ENCODE data around the gene E2F8. TPM values are rescaled to one million over a fixed set of nuclear protein-coding genes. Genes with fewer than 3 reads are reported as not detected.

The E2F8 gene
- total RNA-seq, 1 experiment from 2014 or later: 8.4 TPM

DNA sequence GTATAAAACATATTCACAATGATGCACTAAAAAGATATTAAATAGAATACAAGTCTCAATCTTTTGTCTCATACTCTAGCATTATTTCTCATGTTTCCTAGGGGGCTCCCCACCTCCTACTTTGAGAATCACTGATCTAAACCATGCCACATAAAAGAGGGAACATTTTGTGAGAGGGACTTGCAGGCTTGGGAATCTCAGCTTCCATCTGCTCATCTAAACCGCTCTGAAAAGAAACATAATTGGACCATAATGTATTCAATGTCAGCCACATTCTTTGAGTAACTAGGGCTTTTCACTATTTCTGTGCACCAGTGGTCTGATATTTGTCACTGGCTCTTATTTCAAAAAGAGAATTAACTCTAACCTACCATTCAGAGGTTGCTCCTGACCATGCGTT is 32.6 kb downstream of the E2F8 start:
- Histone ChIP-seq H3K27ac (ENCODE audit: low read length) (no peak overlapping the region), H3K9ac (ENCODE audit: low read length) (no peak overlapping the region), H2AFZ (ENCODE audit: low read length) (no peak overlapping the region), H3K4me1 (ENCODE audit: low read length) (no peaks in the 10 kb centered on the region), H4K20me1 (ENCODE audit: insufficient read depth, low read depth, low read length) (no peaks in the 10 kb centered on the region), H3K27me3 (ENCODE audit: low read length) (no peaks in the 10 kb centered on the region), H3K4me3 (ENCODE audit: low read length) (no peak overlapping the region), H3K79me2 (ENCODE audit: low read length) (no peaks in the 10 kb centered on the region), H3K36me3 (ENCODE audit: insufficient read depth, low read length) (no peaks in the 10 kb centered on the region), H3K9me3 (ENCODE audit: low read length) (no peaks in the 10 kb centered on the region), H3K9me2 (replicated peaks; ENCODE audit: insufficient read depth, low read length) (no peaks in the 10 kb centered on the region), H3K4me2 (ENCODE audit: low read depth, low read length, poor library complexity, severe bottlenecking) (no peak overlapping the region)
- no peak for DNase-seq

GRCh38 chr11:19204836-19205235 is 35.9 kb downstream of the E2F8 start:
- no peaks in the 10 kb centered on the region for H4K20me1 ChIP-seq (ENCODE audit: insufficient read depth, low read depth, low read length)
- no peaks in the 10 kb centered on the region for H3K4me1 ChIP-seq (ENCODE audit: low read length)
- no peak overlapping the region for H3K27ac ChIP-seq (ENCODE audit: low read length)
- H3K9ac ChIP-seq (ENCODE audit: low read length): no peak overlapping the region
- no peaks in the 10 kb centered on the region for H3K9me2 ChIP-seq (replicated peaks; ENCODE audit: insufficient read depth, low read length)
- no peaks in the 10 kb centered on the region for H3K9me3 ChIP-seq (ENCODE audit: low read length)
- H3K36me3 ChIP-seq (ENCODE audit: insufficient read depth, low read length): no peaks in the 10 kb centered on the region
- H3K27me3 ChIP-seq (ENCODE audit: low read length): no peaks in the 10 kb centered on the region
- no peak overlapping the region for H3K4me2 ChIP-seq (ENCODE audit: low read depth, low read length, poor library complexity, severe bottlenecking)
- no peaks in the 10 kb centered on the region for H3K79me2 ChIP-seq (ENCODE audit: low read length)
- no peak overlapping the region for H2AFZ ChIP-seq (ENCODE audit: low read length)
- no peak for DNase-seq
- no peak overlapping the region for H3K4me3 ChIP-seq (ENCODE audit: low read length)

GRCh38 chr11:19201737-19202605 is 38.8 kb downstream of the E2F8 start, which contains the start of gene CSRP3:
Gene CSRP3 (minus strand): TSS chr11:19201983. CDS start chr11:19192448, 9,535 bp downstream.
- no peak for DNase-seq
- no peak within 1 kb of the TSS for H3K9ac ChIP-seq (ENCODE audit: low read length)
- H3K27me3 ChIP-seq (ENCODE audit: low read length): no peaks in the 10 kb centered on the region
- H3K79me2 ChIP-seq (ENCODE audit: low read length): no peaks in the 10 kb centered on the region
- H4K20me1 ChIP-seq (ENCODE audit: insufficient read depth, low read depth, low read length): no peaks in the 10 kb centered on the region
- no peaks in the 10 kb centered on the region for H3K9me2 ChIP-seq (replicated peaks; ENCODE audit: insufficient read depth, low read length)
- H3K4me1 ChIP-seq (ENCODE audit: low read length): no peaks in the 10 kb centered on the region
- H3K27ac ChIP-seq (ENCODE audit: low read length): no peak within 1 kb of the TSS
- H3K4me2 ChIP-seq (ENCODE audit: low read depth, low read length, poor library complexity, severe bottlenecking): no peak within 1 kb of the TSS
- no peaks in the 10 kb centered on the region for H3K9me3 ChIP-seq (ENCODE audit: low read length)
- no peak within 1 kb of the TSS for H2AFZ ChIP-seq (ENCODE audit: low read length)
- no peaks in the 10 kb centered on the region for H3K36me3 ChIP-seq (ENCODE audit: insufficient read depth, low read length)
- H3K4me3 ChIP-seq (ENCODE audit: low read length): no peak within 1 kb of the TSS

- H3K4me2 ChIP-seq (ENCODE audit: low read depth, low read length, poor library complexity, severe bottlenecking): no peak overlapping the region
- H4K20me1 ChIP-seq (ENCODE audit: insufficient read depth, low read depth, low read length): no peaks in the 10 kb centered on the region
- H3K27ac ChIP-seq (ENCODE audit: low read length): no peak overlapping the region
- no peak overlapping the region for H3K4me3 ChIP-seq (ENCODE audit: low read length)
- no peaks in the 10 kb centered on the region for H3K79me2 ChIP-seq (ENCODE audit: low read length)
- no peak overlapping the region for H2AFZ ChIP-seq (ENCODE audit: low read length)
- no peak overlapping the region for H3K9ac ChIP-seq (ENCODE audit: low read length)
- no peaks in the 10 kb centered on the region for H3K9me2 ChIP-seq (replicated peaks; ENCODE audit: insufficient read depth, low read length)
- H3K9me3 ChIP-seq (ENCODE audit: low read length): no peaks in the 10 kb centered on the region
- DNase-seq: no peak
- no peaks in the 10 kb centered on the region for H3K27me3 ChIP-seq (ENCODE audit: low read length)
- H3K4me1 ChIP-seq (ENCODE audit: low read length): no peaks in the 10 kb centered on the region
- no peaks in the 10 kb centered on the region for H3K36me3 ChIP-seq (ENCODE audit: insufficient read depth, low read length)
Observed at GRCh38 chr11:19200410-19201201, 40.1 kb downstream of the E2F8 start.

GRCh38 chr11:19199771-19200170 is 41.0 kb downstream of the E2F8 start:
- no peaks in the 10 kb centered on the region for H3K9me2 ChIP-seq (replicated peaks; ENCODE audit: insufficient read depth, low read length)
- H3K4me3 ChIP-seq (ENCODE audit: low read length): no peak overlapping the region
- no peaks in the 10 kb centered on the region for H4K20me1 ChIP-seq (ENCODE audit: insufficient read depth, low read depth, low read length)
- H3K27me3 ChIP-seq (ENCODE audit: low read length): no peaks in the 10 kb centered on the region
- H3K4me2 ChIP-seq (ENCODE audit: low read depth, low read length, poor library complexity, severe bottlenecking): no peak overlapping the region
- H3K79me2 ChIP-seq (ENCODE audit: low read length): no peaks in the 10 kb centered on the region
- no peaks in the 10 kb centered on the region for H3K36me3 ChIP-seq (ENCODE audit: insufficient read depth, low read length)
- H3K9ac ChIP-seq (ENCODE audit: low read length): no peak overlapping the region
- H3K27ac ChIP-seq (ENCODE audit: low read length): no peak overlapping the region
- H2AFZ ChIP-seq (ENCODE audit: low read length): no peak overlapping the region
- H3K4me1 ChIP-seq (ENCODE audit: low read length): no peaks in the 10 kb centered on the region
- no peak for DNase-seq
- no peaks in the 10 kb centered on the region for H3K9me3 ChIP-seq (ENCODE audit: low read length)

DNA sequence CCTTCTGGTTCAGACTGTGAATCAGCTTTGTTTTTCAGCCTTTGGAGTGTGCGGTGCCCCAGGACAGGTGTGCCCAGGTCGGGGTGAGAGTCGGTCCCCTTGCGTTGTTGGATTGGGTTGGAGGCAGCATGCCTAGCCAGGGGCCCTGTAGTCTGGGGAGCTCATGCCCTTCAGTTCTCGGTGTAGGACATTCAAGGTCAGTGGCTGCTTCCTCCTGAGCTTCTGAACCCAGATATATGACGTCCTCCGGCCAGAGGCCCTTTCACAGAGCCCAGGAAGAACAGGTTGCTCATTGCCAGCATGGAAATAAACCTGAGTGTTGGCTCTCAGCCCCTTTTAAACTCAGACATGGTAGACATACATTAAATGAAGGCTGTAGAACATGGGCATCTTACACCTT is 41.7 kb downstream of the E2F8 start:
- H2AFZ ChIP-seq (ENCODE audit: low read length): no peak overlapping the region
- no peak overlapping the region for H3K27ac ChIP-seq (ENCODE audit: low read length)
- H3K4me1 ChIP-seq (ENCODE audit: low read length): no peaks in the 10 kb centered on the region
- no peak overlapping the region for H3K9ac ChIP-seq (ENCODE audit: low read length)
- no peaks in the 10 kb centered on the region for H3K9me3 ChIP-seq (ENCODE audit: low read length)
- H3K4me2 ChIP-seq (ENCODE audit: low read depth, low read length, poor library complexity, severe bottlenecking): no peak overlapping the region
- H3K9me2 ChIP-seq (replicated peaks; ENCODE audit: insufficient read depth, low read length): no peaks in the 10 kb centered on the region
- no peaks in the 10 kb centered on the region for H3K79me2 ChIP-seq (ENCODE audit: low read length)
- no peaks in the 10 kb centered on the region for H3K36me3 ChIP-seq (ENCODE audit: insufficient read depth, low read length)
- H3K27me3 ChIP-seq (ENCODE audit: low read length): no peaks in the 10 kb centered on the region
- DNase-seq: no peak
- H4K20me1 ChIP-seq (ENCODE audit: insufficient read depth, low read depth, low read length): no peaks in the 10 kb centered on the region
- H3K4me3 ChIP-seq (ENCODE audit: low read length): no peak overlapping the region

DNA sequence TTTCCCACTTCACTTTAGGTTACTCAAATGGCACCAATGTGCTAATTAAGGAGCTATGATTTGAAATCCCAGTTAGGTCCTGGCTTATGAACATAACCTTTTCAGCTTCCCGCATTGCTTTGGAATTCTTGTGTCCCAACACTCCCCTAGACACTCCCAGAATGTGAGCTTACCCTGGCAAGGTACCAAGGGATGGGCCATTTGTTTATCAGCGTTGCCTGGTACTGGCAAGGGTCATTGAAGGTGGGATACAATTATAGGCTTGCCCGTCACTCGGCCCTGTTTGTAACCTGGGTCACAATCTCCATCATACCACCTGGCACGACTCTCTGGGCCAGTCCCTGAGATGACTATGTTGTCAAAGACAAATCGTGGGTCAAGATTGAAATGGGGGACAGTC is 44.3 kb downstream of the E2F8 start:
- Histone ChIP-seq H3K4me1 (ENCODE audit: low read length) (no peaks in the 10 kb centered on the region), H3K9me3 (ENCODE audit: low read length) (no peaks in the 10 kb centered on the region)

DNA sequence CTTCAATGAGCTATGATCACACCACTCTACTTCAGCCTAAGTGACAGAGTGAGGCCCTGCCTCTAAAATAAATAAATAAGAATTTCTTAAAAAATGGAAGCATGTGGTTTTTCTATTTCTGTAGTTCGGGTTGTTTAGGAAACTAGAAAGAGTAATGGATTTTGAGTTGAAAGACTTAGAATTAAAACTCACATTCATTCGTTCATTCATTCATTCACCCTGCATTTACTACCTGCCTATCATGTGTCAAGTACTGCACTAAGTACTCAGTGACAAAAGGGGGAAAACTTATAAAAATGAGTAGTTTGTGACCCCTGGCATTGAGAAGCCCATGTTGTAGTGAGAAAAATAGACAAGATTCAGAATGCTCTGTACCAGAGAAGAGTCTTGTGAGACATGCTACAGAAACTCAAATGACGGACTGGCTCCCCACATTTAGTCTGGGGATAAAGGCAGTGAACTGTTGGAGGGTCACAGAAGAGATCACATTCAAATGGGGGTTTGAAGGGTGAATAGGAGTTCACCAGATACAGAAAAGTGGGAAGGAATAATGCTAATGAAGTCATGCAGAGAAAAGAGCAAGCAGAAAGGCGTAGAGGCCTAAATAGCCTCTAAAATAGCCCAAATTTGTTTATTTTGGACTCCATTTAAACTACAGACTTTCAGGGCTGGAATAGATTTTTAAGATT is 46.0 kb downstream of the E2F8 start:
- H3K27ac ChIP-seq (ENCODE audit: low read length): no peak overlapping the region
- H3K9me3 ChIP-seq (ENCODE audit: low read length): no peaks in the 10 kb centered on the region
- H3K4me3 ChIP-seq (ENCODE audit: low read length): no peak overlapping the region
- H4K20me1 ChIP-seq (ENCODE audit: insufficient read depth, low read depth, low read length): no peaks in the 10 kb centered on the region
- no peak overlapping the region for H3K9ac ChIP-seq (ENCODE audit: low read length)
- H3K4me2 ChIP-seq (ENCODE audit: low read depth, low read length, poor library complexity, severe bottlenecking): no peak overlapping the region
- H3K27me3 ChIP-seq (ENCODE audit: low read length): no peaks in the 10 kb centered on the region
- no peaks in the 10 kb centered on the region for H3K9me2 ChIP-seq (replicated peaks; ENCODE audit: insufficient read depth, low read length)
- DNase-seq: no peak
- no peak overlapping the region for H2AFZ ChIP-seq (ENCODE audit: low read length)
- no peaks in the 10 kb centered on the region for H3K36me3 ChIP-seq (ENCODE audit: insufficient read depth, low read length)
- H3K4me1 ChIP-seq (ENCODE audit: low read length): no peaks in the 10 kb centered on the region
- H3K79me2 ChIP-seq (ENCODE audit: low read length): no peaks in the 10 kb centered on the region

More for the DNA sequence above, 44.3 kb downstream of the E2F8 start:
- no peak for DNase-seq
- no peak overlapping the region for H3K9ac ChIP-seq (ENCODE audit: low read length)
- no peak overlapping the region for H2AFZ ChIP-seq (ENCODE audit: low read length)
- no peaks in the 10 kb centered on the region for H3K36me3 ChIP-seq (ENCODE audit: insufficient read depth, low read length)
- H3K9me2 ChIP-seq (replicated peaks; ENCODE audit: insufficient read depth, low read length): no peaks in the 10 kb centered on the region
- no peak overlapping the region for H3K27ac ChIP-seq (ENCODE audit: low read length)
- H3K4me3 ChIP-seq (ENCODE audit: low read length): no peak overlapping the region
- no peaks in the 10 kb centered on the region for H3K27me3 ChIP-seq (ENCODE audit: low read length)
- H4K20me1 ChIP-seq (ENCODE audit: insufficient read depth, low read depth, low read length): no peaks in the 10 kb centered on the region
- no peak overlapping the region for H3K4me2 ChIP-seq (ENCODE audit: low read depth, low read length, poor library complexity, severe bottlenecking)
- H3K79me2 ChIP-seq (ENCODE audit: low read length): no peaks in the 10 kb centered on the region

All from Karpas-422 (cell line).